IMR-90 (cell line): ENCODE data around the gene TIE1. TPM values are rescaled to one million over a fixed set of nuclear protein-coding genes. Genes with fewer than 3 reads are reported as not detected.

Source experiments
- ATAC-seq: fragments of 200-7000 bp; cut with Tn5 transposase; 2 replicates; pipeline ENCODE4 v1.9.1; 2020; ENCODE audit warnings: low read depth, mild to moderate bottlenecking, moderate library complexity
- BruUV-seq: library from RNA; stranded (reverse); fragments of 400-500 nt; replicated peaks from 2 replicates; lab custom pipeline; 2021; lab: Mats Ljungman, UMichigan
- CTCF ChIA-PET: fragments of 300-600 bp; formaldehyde crosslinking; extraction: SDS; loops from one replicate; lab custom pipeline; 2021; ENCODE audit warnings: antibody characterized with exemption; lab: Yijun Ruan, JAX
- POLR2A ChIA-PET: fragments of 300-600 bp; sonication (Branson Sonifier 250); formaldehyde crosslinking; loops from one replicate; lab custom pipeline; 2022; ENCODE audit warnings: antibody characterized with exemption; ENCODE audit not compliant: unreplicated experiment; lab: Charles Lee
- DNase-seq: peaks from one replicate; pipeline ENCODE4 v3.0.0; 2013
- H2AFZ ChIP-seq: replicated peaks from 2 replicates; pipeline ENCODE3; 2013; ENCODE audit warnings: low read length, mild to moderate bottlenecking; ENCODE audit not compliant: poor library complexity
- H2AK5ac ChIP-seq: 2 replicates; pipeline ENCODE4 v1.6.1; 2013; ENCODE audit warnings: low read depth, low read length, inconsistent platforms
- H2AK9ac ChIP-seq: replicated peaks from 2 replicates; pipeline ENCODE3; 2013; ENCODE audit warnings: mild to moderate bottlenecking, low read depth, low read length, moderate library complexity; ENCODE audit not compliant: poor library complexity
- H2BK120ac ChIP-seq: 2 replicates; pipeline ENCODE4 v1.6.1; 2013; ENCODE audit warnings: low read depth, low read length, inconsistent platforms
- H2BK15ac ChIP-seq: 3 replicates; pipeline ENCODE4 v1.6.1; 2013; ENCODE audit warnings: low read depth, low read length, inconsistent platforms
- H2BK20ac ChIP-seq: 2 replicates; pipeline ENCODE4 v1.6.1; 2013; ENCODE audit warnings: low read depth, mild to moderate bottlenecking, inconsistent platforms, low read length, moderate library complexity
- H2BK5ac ChIP-seq: 2 replicates; pipeline ENCODE4 v1.6.1; 2013; ENCODE audit warnings: mild to moderate bottlenecking, low read depth, low read length, inconsistent platforms; ENCODE audit not compliant: poor library complexity, severe bottlenecking
- H3K14ac ChIP-seq: replicated peaks from 2 replicates; pipeline ENCODE4 v1.6.1; 2013; ENCODE audit warnings: low read depth, low read length, inconsistent platforms
- H3K18ac ChIP-seq: 2 replicates; pipeline ENCODE4 v1.6.1; 2013; ENCODE audit warnings: low read depth, low read length, control low read depth
- H3K23ac ChIP-seq: 2 replicates; pipeline ENCODE4 v1.6.1; 2013; ENCODE audit warnings: low read depth, low read length, inconsistent platforms
- H3K27ac ChIP-seq: 2 replicates; pipeline ENCODE4 v1.5.1; 2013; ENCODE audit warnings: mild to moderate bottlenecking, control low read depth, low read length; ENCODE audit not compliant: insufficient read depth
- H3K27me3 ChIP-seq: 2 replicates; pipeline ENCODE4 v1.6.1; 2013; ENCODE audit warnings: low read length; ENCODE audit not compliant: control insufficient read depth, insufficient read depth
- H3K36me3 ChIP-seq: 2 replicates; pipeline ENCODE4 v1.6.1; 2013; ENCODE audit warnings: low read length, mixed read lengths; ENCODE audit not compliant: control insufficient read depth, insufficient read depth
- H3K4ac ChIP-seq: 2 replicates; pipeline ENCODE4 v1.6.1; 2013; ENCODE audit warnings: low read depth, low read length, inconsistent platforms
- H3K4me1 ChIP-seq: 2 replicates; pipeline ENCODE4 v1.6.1; 2013; ENCODE audit warnings: low read length, mixed read lengths; ENCODE audit not compliant: control insufficient read depth, insufficient read depth
- H3K4me2 ChIP-seq: 2 replicates; pipeline ENCODE4 v1.6.1; 2013; ENCODE audit warnings: low read depth, mild to moderate bottlenecking, control low read depth, low read length, moderate library complexity
- H3K4me3 ChIP-seq: 2 replicates; pipeline ENCODE4 v1.5.1; 2013; ENCODE audit warnings: low read depth, mild to moderate bottlenecking, control low read depth, low read length, moderate library complexity; ENCODE audit not compliant: insufficient read depth
- H3K56ac ChIP-seq: 2 replicates; pipeline ENCODE4 v1.6.1; 2013; ENCODE audit warnings: low read length, inconsistent platforms; ENCODE audit not compliant: insufficient read depth; ENCODE audit errors: extremely low read depth
- H3K79me1 ChIP-seq, 2 experiments: 2 replicates each; pipeline ENCODE4 v1.6.1; 2013; ENCODE audit warnings: low read length in 2 of 2, inconsistent platforms in 1 of 2, low read depth in 1 of 2
- H3K9ac ChIP-seq: 2 replicates; pipeline ENCODE4 v1.6.1; 2013; ENCODE audit warnings: low read depth, low read length, control low read depth
- H3K9me1 ChIP-seq: 2 replicates; pipeline ENCODE4 v1.6.1; 2013; ENCODE audit warnings: low read length, inconsistent platforms; ENCODE audit not compliant: insufficient read depth
- H3K9me3 ChIP-seq: 2 replicates; pipeline ENCODE4 v1.6.1; 2013; ENCODE audit warnings: low read length; ENCODE audit not compliant: control insufficient read depth, insufficient read depth
- H4K20me1 ChIP-seq: 2 replicates; pipeline ENCODE4 v1.6.1; 2013; ENCODE audit warnings: low read length, inconsistent platforms; ENCODE audit not compliant: insufficient read depth
- H4K5ac ChIP-seq: 2 replicates; pipeline ENCODE4 v1.6.1; 2013; ENCODE audit warnings: mild to moderate bottlenecking, low read depth, low read length, control low read depth
- H4K8ac ChIP-seq, 2 experiments: 2 replicates each; pipeline ENCODE4 v1.6.1; 2013; ENCODE audit warnings: low read depth in 2 of 2, low read length in 2 of 2, control low read depth in 1 of 2, inconsistent platforms in 1 of 2
- H4K91ac ChIP-seq: 2 replicates; pipeline ENCODE4 v1.6.1; 2013; ENCODE audit warnings: low read depth, low read length, inconsistent platforms; ENCODE audit not compliant: insufficient read depth
- BHLHE40 ChIP-seq: fragments of 150-350 bp; IDR thresholded peaks from 2 replicates; pipeline ENCODE4 v1.6.1; 2016; ENCODE audit warnings: mild to moderate bottlenecking, low read depth, low read length
- WGBS, 2 experiments: methylation state at CpG; one replicate each; pipeline versions ENCODE4 v1.1.5 to v1.1.7; 2013; ENCODE audit warnings: missing lambda C conversion rate in 2 of 2; ENCODE audit not compliant: insufficient read length in 1 of 2; ENCODE audit errors: extremely low coverage in 2 of 2; 5-methylcytosine and 5-hydroxymethylcytosine counted together
- dilution Hi-C: fragments of 300-500 bp; cut with HindIII; formaldehyde crosslinking; loops from one replicate; pipeline ENCODE4 v1.14.3; 2018; ENCODE audit warnings: low sequenced_read_pairs; ENCODE audit not compliant: unreplicated experiment
- in situ Hi-C: fragments of 300-500 bp; cut with MboI; formaldehyde crosslinking; loops from 3 replicates; pipeline ENCODE4 v1.14.3; 2019; ENCODE audit warnings: low sequenced_read_pairs, inconsistent platforms, mixed read lengths
- intact Hi-C: fragments of 100-400 bp; cut with micrococcal nuclease; formaldehyde crosslinking; loops from 2 replicates; pipeline ENCODE4 v1.10.0; 2022
- polyA plus RNA-seq, 3 experiments: library from polyadenylated mRNA; depleted of rRNA; stranded (reverse); fragments of >200 nt; gene quantifications; 2 replicates each; pipeline ENCODE4 v1.2.3, GENCODE V29; 2012; ENCODE audit warnings: low replicate concordance in 1 of 3
- total RNA-seq: library from RNA; depleted of rRNA; stranded (reverse); fragments of >200 nt; gene quantifications from 2 replicates; pipeline ENCODE4 v1.2.3, GENCODE V29; 2012

TIE1 gene
- total and polyA plus RNA-seq, 2 of the 4 experiments (the other 2 are of a cell fraction) = 2.3 to 7.5 TPM

DNA sequence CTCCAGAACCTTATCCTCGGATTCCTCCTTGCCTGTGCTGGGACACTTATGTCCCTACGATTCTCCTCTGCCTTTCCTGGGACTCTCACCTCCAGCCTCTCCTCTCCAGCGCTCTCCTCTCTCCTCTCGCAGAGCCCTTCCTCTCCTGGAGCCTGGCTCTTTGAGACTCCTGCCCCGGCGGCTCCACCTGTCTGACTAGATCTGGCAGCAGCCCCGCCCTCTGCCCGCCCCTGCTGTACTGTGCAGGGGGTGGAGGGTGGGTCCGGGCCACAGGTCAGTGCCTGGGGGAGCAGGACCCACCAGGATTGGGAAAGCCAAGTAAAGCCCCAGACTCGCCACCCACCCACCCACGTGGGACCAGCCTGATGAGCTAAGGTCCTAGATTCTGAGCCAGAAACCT is 65.4 kb downstream of the TIE1 start:
- Histone ChIP-seq H2AFZ (no peak overlapping the region), H2AK9ac (peak overlapping the region; percentile 100), H4K8ac (peak overlapping the region; percentile 6 to 90; a peak in 2 of 4 replicates), H2BK120ac (peak overlapping the region; percentile 11), H3K18ac (no peak overlapping the region), H3K4me1 (peaks cover 13% of the 10 kb centered on the region), H3K36me3 (peaks cover 40% of the 10 kb centered on the region), H4K91ac (no peak overlapping the region), H3K4ac (peak overlapping the region; percentile 99), H2BK20ac (no peak overlapping the region), H3K27me3 (no peaks in the 10 kb centered on the region), H3K4me2 (peak overlapping the region; percentile 22; the same call in 1 of the 2 replicates), H3K9me3 (no peaks in the 10 kb centered on the region), H3K14ac (peak overlapping the region; percentile 99), H3K79me1 (peaks cover 23 to 75% of the 10 kb centered on the region in 2 experiments), H3K27ac (peak overlapping the region; percentile 93), H3K23ac (no peak overlapping the region), H2BK5ac (no peak overlapping the region), H4K5ac (no peak overlapping the region), H3K56ac (no peak overlapping the region), H4K20me1 (peaks cover 25% of the 10 kb centered on the region), H3K9ac (peak overlapping the region; percentile 8; the same call in 1 of the 2 replicates), H3K9me1 (peaks cover 15% of the 10 kb centered on the region; the same call in 1 of the 2 replicates), H2BK15ac (no peak overlapping the region), H3K4me3 (no peak overlapping the region), H2AK5ac (peak overlapping the region; percentile 99)
- dilution Hi-C loops = no loop called here
- in situ Hi-C loops = no loop called here
- DNase-seq (no peak), ATAC-seq (no peak)
- TF ChIP-seq BHLHE40 = no peak
- POLR2A ChIA-PET = interaction anchor here (0.6 kb wide), 1 partner anchor 112 kb away, joined by 4 read pairs; no protein-coding TSS in a partner anchor
- intact Hi-C loops = no loop called here
- WGBS, 2 experiments = 53% methylated on average over 2 of the region's 11 CpGs; no CpG with 5 or more reads in 1 of the 2 experiments
- no TSS peak for BruUV-seq
- CTCF ChIA-PET = no interaction called here
